OCI-LY7 (cell line): ENCODE data around the gene PDXK. TPM values are rescaled to one million over a fixed set of nuclear protein-coding genes. Genes with fewer than 3 reads are reported as not detected.

Experiments
- BruUV-seq: library from RNA; stranded (reverse); fragments of 400-500 nt; replicated peaks from 2 replicates; lab custom pipeline; 2021; lab: Mats Ljungman, UMichigan
- CTCF ChIA-PET: fragments of 300-600 bp; sonication (Branson Sonifier 250); formaldehyde crosslinking; loops from one replicate; lab custom pipeline; 2022; ENCODE audit warnings: antibody characterized with exemption; ENCODE audit not compliant: unreplicated experiment; lab: Charles Lee
- POLR2A ChIA-PET: fragments of 300-600 bp; sonication (Branson Sonifier 250); formaldehyde crosslinking; loops from one replicate; lab custom pipeline; 2022; ENCODE audit warnings: antibody characterized with exemption; lab: Charles Lee
- DNase-seq: peaks from one replicate; pipeline ENCODE4 v3.0.0-alpha.2; 2015; ENCODE audit warnings: low spot score
- H2AFZ ChIP-seq: fragments of 200-600 bp; sonication (generic), shearing (Covaris generic); 2 replicates; pipeline ENCODE4 v1.6.1; 2014; ENCODE audit warnings: mild to moderate bottlenecking, antibody characterized with exemption, low read length, moderate library complexity
- H3K27ac ChIP-seq: fragments of 200-600 bp; sonication (generic); 2 replicates; pipeline ENCODE4 v1.5.1; 2014; ENCODE audit warnings: mixed run types, low read depth, mild to moderate bottlenecking, moderate library complexity, low read length, inconsistent platforms; ENCODE audit not compliant: poor library complexity, severe bottlenecking
- H3K36me3 ChIP-seq: fragments of 200-600 bp; sonication (generic); 2 replicates; pipeline ENCODE4 v1.6.1; 2014; ENCODE audit warnings: mild to moderate bottlenecking, antibody characterized with exemption, low read length, moderate library complexity, mixed read lengths; ENCODE audit not compliant: insufficient read depth
- H3K4me1 ChIP-seq: fragments of 200-600 bp; sonication (generic); 2 replicates; pipeline ENCODE4 v1.5.1; 2014; ENCODE audit warnings: mild to moderate bottlenecking, low read length; ENCODE audit not compliant: insufficient read depth, poor library complexity, severe bottlenecking
- H3K4me2 ChIP-seq: fragments of 200-600 bp; sonication (generic); 2 replicates; pipeline ENCODE4 v1.6.1; 2014; ENCODE audit warnings: mild to moderate bottlenecking, low read length
- H3K4me3 ChIP-seq: fragments of 200-600 bp; sonication (generic); 2 replicates; pipeline ENCODE4 v1.5.1; 2014; ENCODE audit warnings: mild to moderate bottlenecking, low read depth, low read length; ENCODE audit not compliant: poor library complexity, severe bottlenecking
- H3K79me2 ChIP-seq: fragments of 200-600 bp; sonication (generic); 2 replicates; pipeline ENCODE4 v1.6.1; 2016; ENCODE audit warnings: low read depth, mild to moderate bottlenecking, low read length, moderate library complexity, mixed read lengths; ENCODE audit not compliant: insufficient read depth
- H3K9me2 ChIP-seq: fragments of 200-600 bp; sonication (generic); 2 replicates; pipeline ENCODE4 v1.6.1; 2016; ENCODE audit warnings: mild to moderate bottlenecking, low read length, mixed read lengths; ENCODE audit not compliant: insufficient read depth
- H3K9me3 ChIP-seq: fragments of 200-600 bp; sonication (generic); 2 replicates; pipeline ENCODE4 v1.6.1; 2014; ENCODE audit warnings: mild to moderate bottlenecking, mixed run types, low read length, mixed read lengths
- H4K20me1 ChIP-seq: fragments of 200-600 bp; sonication (generic); 2 replicates; pipeline ENCODE4 v1.6.1; 2014; ENCODE audit warnings: mild to moderate bottlenecking, antibody characterized with exemption, low read length, moderate library complexity, mixed read lengths; ENCODE audit not compliant: insufficient read depth
- EZH2phosphoT487 ChIP-seq: fragments of 200-600 bp; sonication (generic); IDR thresholded peaks from 2 replicates; pipeline ENCODE4 v1.6.1; 2018; ENCODE audit warnings: low read depth, borderline replicate concordance, mild to moderate bottlenecking, mixed run types, antibody characterized with exemption, low read length, moderate library complexity, mixed read lengths
- intact Hi-C: fragments of 100-400 bp; cut with micrococcal nuclease; formaldehyde crosslinking; loops from one replicate; pipeline ENCODE4 v1.10.0; 2022; ENCODE audit not compliant: unreplicated experiment
- total RNA-seq, 2 experiments: library from RNA; depleted of rRNA in 1 of 2; stranded (reverse); fragments of >200 nt in 1 of 2; shearing (Covaris generic) in 1 of 2; gene quantifications; 2 replicates each; pipeline ENCODE4 v1.2.3, GENCODE V29; 2014 to 2022
- TF ChIP-seq, protein P1 (sequence below): fragments of 200-600 bp; sonication (generic); conservative IDR thresholded peaks from 2 replicates; pipeline ENCODE4 v1.5.1; 2014; ENCODE audit warnings: mild to moderate bottlenecking, antibody characterized with exemption, low read length, moderate library complexity, mixed read lengths

Gene PDXK
- total RNA-seq, 2 experiments from 2014 or later = 32.8 to 67.0 TPM

DNA sequence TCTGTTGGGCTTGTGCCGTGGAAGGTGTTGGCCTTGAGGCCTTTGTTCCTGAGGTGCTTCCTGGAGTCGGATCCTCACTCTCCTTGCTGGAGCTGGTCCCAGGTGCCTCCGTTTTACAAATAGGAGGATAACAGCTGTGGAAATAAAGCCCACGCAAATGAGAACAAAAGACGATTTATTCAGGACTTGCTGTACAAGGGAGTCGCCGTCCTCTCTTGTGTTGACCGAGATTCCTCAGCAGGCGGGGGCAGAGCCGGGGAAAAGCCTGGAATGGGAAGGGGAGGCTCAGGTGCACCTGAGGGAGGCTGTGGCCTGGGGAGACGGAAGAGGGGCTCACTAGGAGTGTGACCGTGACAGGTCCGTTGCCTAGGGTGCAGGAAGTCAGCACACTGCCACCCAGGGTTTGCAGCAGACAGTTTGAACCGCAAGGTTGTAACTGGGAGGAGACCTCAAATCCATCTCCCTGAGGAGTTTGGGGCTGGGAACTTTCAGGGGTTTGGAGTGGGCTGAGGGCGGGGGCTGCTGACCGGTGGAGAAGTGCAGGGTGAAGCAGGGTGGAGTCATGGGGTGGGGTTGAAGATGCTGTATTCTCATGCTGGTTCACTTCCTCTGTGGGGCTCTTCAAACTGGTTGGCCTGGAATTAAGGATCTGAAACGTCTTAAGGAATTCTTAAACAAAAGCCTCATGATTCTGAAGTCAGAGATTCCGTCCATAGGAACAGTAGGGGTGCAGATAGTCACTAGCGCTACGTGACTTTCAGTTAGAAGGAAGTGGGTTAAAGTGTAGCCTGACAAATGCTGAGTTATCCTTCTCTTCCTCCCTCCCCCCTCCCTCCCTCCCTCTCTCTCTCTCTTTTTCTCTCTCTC is 59.8 kb downstream of the PDXK start:
- Histone ChIP-seq H2AFZ (peak overlapping the region; percentile 53; the same call in 1 of the 2 replicates), H3K79me2 (no peaks in the 10 kb centered on the region), H4K20me1 (no peaks in the 10 kb centered on the region), H3K4me1 (peaks cover 38% of the 10 kb centered on the region), H3K9me2 (no peaks in the 10 kb centered on the region), H3K4me2 (peak overlapping the region; percentile 49), H3K36me3 (peaks cover 11% of the 10 kb centered on the region; the same call in 1 of the 2 replicates), H3K9me3 (no peaks in the 10 kb centered on the region), H3K4me3 (no peak overlapping the region), H3K27ac (no peak overlapping the region)
- DNase-seq = no peak
- TF ChIP-seq EZH2phosphoT487 = no peak
- TF ChIP-seq, protein P1, sequence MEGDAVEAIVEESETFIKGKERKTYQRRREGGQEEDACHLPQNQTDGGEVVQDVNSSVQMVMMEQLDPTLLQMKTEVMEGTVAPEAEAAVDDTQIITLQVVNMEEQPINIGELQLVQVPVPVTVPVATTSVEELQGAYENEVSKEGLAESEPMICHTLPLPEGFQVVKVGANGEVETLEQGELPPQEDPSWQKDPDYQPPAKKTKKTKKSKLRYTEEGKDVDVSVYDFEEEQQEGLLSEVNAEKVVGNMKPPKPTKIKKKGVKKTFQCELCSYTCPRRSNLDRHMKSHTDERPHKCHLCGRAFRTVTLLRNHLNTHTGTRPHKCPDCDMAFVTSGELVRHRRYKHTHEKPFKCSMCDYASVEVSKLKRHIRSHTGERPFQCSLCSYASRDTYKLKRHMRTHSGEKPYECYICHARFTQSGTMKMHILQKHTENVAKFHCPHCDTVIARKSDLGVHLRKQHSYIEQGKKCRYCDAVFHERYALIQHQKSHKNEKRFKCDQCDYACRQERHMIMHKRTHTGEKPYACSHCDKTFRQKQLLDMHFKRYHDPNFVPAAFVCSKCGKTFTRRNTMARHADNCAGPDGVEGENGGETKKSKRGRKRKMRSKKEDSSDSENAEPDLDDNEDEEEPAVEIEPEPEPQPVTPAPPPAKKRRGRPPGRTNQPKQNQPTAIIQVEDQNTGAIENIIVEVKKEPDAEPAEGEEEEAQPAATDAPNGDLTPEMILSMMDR = no peak
- POLR2A ChIA-PET = interaction anchor here (0.5 to 2.0 kb wide), 2 partner anchors 11 to 111 kb away, joined by 3 to 9 read pairs; partner anchors contain the start of gene RRP1
- CTCF ChIA-PET = no interaction called here
- no TSS peak for BruUV-seq
- intact Hi-C loops = loop anchor here (5.0 to 10.0 kb wide), 2 partner anchors 61 to 114 kb away; partner anchors contain the start of gene PDXK

DNA sequence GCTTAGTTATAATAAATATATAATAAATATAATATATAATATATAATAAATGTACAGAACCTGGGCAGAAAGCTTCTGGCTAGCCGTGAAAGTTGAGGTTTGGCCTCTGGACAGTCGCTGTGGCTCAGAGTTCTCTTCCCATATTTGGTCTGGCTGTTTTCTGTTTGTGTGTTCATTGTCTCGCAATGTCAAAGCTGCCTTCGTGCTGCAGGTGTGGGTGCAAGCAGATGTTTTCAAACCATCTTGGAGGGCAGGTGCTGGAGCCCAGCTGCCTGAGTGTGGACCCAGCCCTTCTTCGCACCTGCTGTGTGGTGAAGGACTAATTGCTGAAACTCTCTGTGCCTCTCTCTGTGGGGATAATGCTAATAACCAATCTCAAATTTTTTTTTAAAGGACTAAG is 60.7 kb downstream of the PDXK start:
- Histone ChIP-seq H3K9me2 (no peaks in the 10 kb centered on the region), H3K27ac (no peak overlapping the region), H3K79me2 (no peaks in the 10 kb centered on the region), H3K4me1 (peaks cover 35% of the 10 kb centered on the region), H3K36me3 (peaks cover 2% of the 10 kb centered on the region; the same call in 1 of the 2 replicates), H2AFZ (no peak overlapping the region), H3K4me2 (no peak overlapping the region), H3K4me3 (no peak overlapping the region), H4K20me1 (no peaks in the 10 kb centered on the region), H3K9me3 (no peaks in the 10 kb centered on the region)
- ChIA-PET CTCF (no interaction called here), POLR2A (interaction anchor here (0.5 to 2.0 kb wide), 2 partner anchors 10 to 112 kb away, joined by 3 to 9 read pairs; partner anchors contain the start of gene RRP1)
- intact Hi-C loops = loop anchor here (5.0 to 10.0 kb wide), 2 partner anchors 62 to 115 kb away; partner anchors contain the start of gene PDXK
- TF ChIP-seq EZH2phosphoT487 = no peak
- TF ChIP-seq, protein P1 = no peak
- BruUV-seq = no TSS peak
- peak; percentile 65 for DNase-seq

DNA sequence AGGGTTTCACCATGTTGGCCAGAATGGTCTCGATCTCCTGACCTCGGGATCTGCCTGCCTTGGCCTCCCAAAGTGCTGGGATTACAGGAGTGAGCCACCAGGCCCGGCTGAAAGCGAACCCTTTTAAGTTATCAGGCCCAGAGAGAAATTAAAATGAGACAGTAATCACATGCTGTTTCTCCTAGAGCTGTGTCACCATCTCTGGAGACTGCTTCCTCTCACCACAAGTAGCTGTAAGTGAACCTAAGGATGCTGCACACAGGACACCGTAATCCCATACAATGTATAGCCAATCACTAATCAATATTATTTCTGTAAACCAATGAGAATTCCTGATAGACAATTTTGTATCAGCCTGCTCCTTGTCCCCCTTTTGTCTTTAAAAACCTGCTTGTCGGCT is 62.9 kb downstream of the PDXK start:
- H2AFZ ChIP-seq = no peak overlapping the region
- no peaks in the 10 kb centered on the region for H3K9me3 ChIP-seq
- DNase-seq = no peak
- H3K4me3 ChIP-seq = no peak overlapping the region
- peaks cover 28% of the 10 kb centered on the region for H3K4me1 ChIP-seq
- no peak for TF ChIP-seq EZH2phosphoT487
- TF ChIP-seq, protein P1 = no peak
- H3K36me3 ChIP-seq = no peaks in the 10 kb centered on the region
- intact Hi-C loops = no loop called here
- POLR2A ChIA-PET = no interaction called here
- CTCF ChIA-PET = no interaction called here
- BruUV-seq = no TSS peak
- no peak overlapping the region for H3K27ac ChIP-seq
- H3K9me2 ChIP-seq = no peaks in the 10 kb centered on the region
- no peak overlapping the region for H3K4me2 ChIP-seq
- no peaks in the 10 kb centered on the region for H3K79me2 ChIP-seq
- H4K20me1 ChIP-seq = no peaks in the 10 kb centered on the region
